H9 (cell line): ENCODE results near the gene PPP2R3A. TPM values are rescaled to one million over a fixed set of nuclear protein-coding genes. Genes with fewer than 3 reads are reported as not detected.

ENCODE experiments used
- DNase-seq: peaks from one replicate; pipeline ENCODE4 v3.0.0-alpha.2; 2017
- H2AFZ ChIP-seq: one replicate; pipeline ENCODE4 v1.6.1; 2013; ENCODE audit warnings: mild to moderate bottlenecking, low read length, control low read depth, moderate library complexity
- H2AK5ac ChIP-seq: 2 replicates; pipeline ENCODE4 v1.6.1; 2013; ENCODE audit warnings: low read length, control low read depth, mixed read lengths; ENCODE audit not compliant: insufficient read length
- H2BK120ac ChIP-seq: one replicate; pipeline ENCODE4 v1.6.1; 2013; ENCODE audit warnings: low read depth, mild to moderate bottlenecking, low read length, control low read depth, inconsistent platforms; ENCODE audit not compliant: poor library complexity, severe bottlenecking
- H2BK12ac ChIP-seq: 2 replicates; pipeline ENCODE4 v1.6.1; 2013; ENCODE audit warnings: low read length, control low read depth, mixed read lengths, low read depth; ENCODE audit not compliant: insufficient read length
- H2BK15ac ChIP-seq: 2 replicates; pipeline ENCODE4 v1.6.1; 2013; ENCODE audit warnings: low read depth, low read length, control low read depth
- H2BK20ac ChIP-seq: one replicate; pipeline ENCODE4 v1.6.1; 2013; ENCODE audit warnings: low read depth, mild to moderate bottlenecking, low read length, control low read depth, inconsistent platforms; ENCODE audit not compliant: poor library complexity, severe bottlenecking
- H2BK5ac ChIP-seq: 2 replicates; pipeline ENCODE4 v1.6.1; 2013; ENCODE audit warnings: low read length, control low read depth, mixed read lengths; ENCODE audit not compliant: insufficient read length
- H3K14ac ChIP-seq: 2 replicates; pipeline ENCODE4 v1.6.1; 2013; ENCODE audit warnings: low read length, control low read depth; ENCODE audit not compliant: insufficient read depth
- H3K18ac ChIP-seq: 2 replicates; pipeline ENCODE4 v1.6.1; 2013; ENCODE audit warnings: low read depth, mild to moderate bottlenecking, mixed read lengths, low read length, control low read depth; ENCODE audit not compliant: insufficient read length
- H3K23ac ChIP-seq: 2 replicates; pipeline ENCODE4 v1.6.1; 2013; ENCODE audit warnings: low read length, control low read depth, mixed read lengths, low read depth; ENCODE audit not compliant: insufficient read length
- H3K23me2 ChIP-seq: 2 replicates; pipeline ENCODE4 v1.6.1; 2013; ENCODE audit warnings: low read depth, mild to moderate bottlenecking, mixed read lengths, low read length, control low read depth; ENCODE audit not compliant: insufficient read length, poor library complexity, severe bottlenecking
- H3K27ac ChIP-seq: 2 replicates; pipeline ENCODE4 v1.5.1; 2013; ENCODE audit warnings: low read length, control low read depth, mixed read lengths, low read depth; ENCODE audit not compliant: insufficient read length
- H3K27me3 ChIP-seq: 2 replicates; pipeline ENCODE4 v1.6.1; 2013; ENCODE audit warnings: low read length, control low read depth, inconsistent platforms; ENCODE audit not compliant: insufficient read depth
- H3K4ac ChIP-seq: 2 replicates; pipeline ENCODE4 v1.6.1; 2013; ENCODE audit warnings: low read depth, mild to moderate bottlenecking, control low read depth, inconsistent platforms, low read length, moderate library complexity
- H3K4me1 ChIP-seq: 2 replicates; pipeline ENCODE4 v1.6.1; 2013; ENCODE audit warnings: low read length, control low read depth, inconsistent platforms; ENCODE audit not compliant: insufficient read depth
- H3K4me2 ChIP-seq: 2 replicates; pipeline ENCODE4 v1.6.1; 2013; ENCODE audit warnings: low read length, control low read depth, mixed read lengths; ENCODE audit not compliant: insufficient read length, insufficient read depth
- H3K56ac ChIP-seq: 2 replicates; pipeline ENCODE4 v1.6.1; 2013; ENCODE audit warnings: low read depth, mild to moderate bottlenecking, mixed read lengths, low read length, control low read depth; ENCODE audit not compliant: insufficient read length
- H3K79me1 ChIP-seq: 2 replicates; pipeline ENCODE4 v1.6.1; 2013; ENCODE audit warnings: low read depth, mild to moderate bottlenecking, moderate library complexity, low read length, control low read depth, inconsistent platforms; ENCODE audit not compliant: insufficient read depth, poor library complexity, severe bottlenecking
- H3K79me2 ChIP-seq: 2 replicates; pipeline ENCODE4 v1.6.1; 2013; ENCODE audit warnings: low read length, control low read depth, inconsistent platforms; ENCODE audit not compliant: insufficient read depth
- H3K9ac ChIP-seq: 2 replicates; pipeline ENCODE4 v1.6.1; 2013; ENCODE audit warnings: low read length, control low read depth, mixed read lengths; ENCODE audit not compliant: insufficient read length; ENCODE audit errors: extremely low read depth
- H3K9me3 ChIP-seq: one replicate; pipeline ENCODE4 v1.6.1; 2013; ENCODE audit warnings: low read depth, low read length, inconsistent platforms; ENCODE audit not compliant: control insufficient read depth
- H3T11ph ChIP-seq: one replicate; pipeline ENCODE4 v1.6.1; 2013; ENCODE audit warnings: mild to moderate bottlenecking, low read length, control low read depth, inconsistent platforms
- H4K20me1 ChIP-seq: one replicate; pipeline ENCODE4 v1.6.1; 2013; ENCODE audit not compliant: control insufficient read depth, insufficient read length, insufficient read depth
- H4K5ac ChIP-seq: 2 replicates; pipeline ENCODE4 v1.6.1; 2013; ENCODE audit warnings: low read depth, mild to moderate bottlenecking, mixed read lengths, low read length, control low read depth; ENCODE audit not compliant: insufficient read length
- H4K8ac ChIP-seq: replicated peaks from 2 replicates; pipeline ENCODE4 v1.6.1; 2013; ENCODE audit warnings: low read length, control low read depth, mixed read lengths, low read depth; ENCODE audit not compliant: insufficient read length
- H4K91ac ChIP-seq: 2 replicates; pipeline ENCODE4 v1.6.1; 2013; ENCODE audit warnings: low read depth, mild to moderate bottlenecking, moderate library complexity, mixed read lengths, low read length, control low read depth; ENCODE audit not compliant: insufficient read length
- H3K27ac Mint-ChIP-seq, 3 experiments: 2 replicates in 2 of 3; 3 replicates in 1 of 3; pipeline ENCODE4 v1.8.0; 2020 to 2021; ENCODE audit warnings: mixed read lengths in 3 of 3, mild to moderate bottlenecking in 1 of 3, moderate library complexity in 1 of 3
- H3K27me3 Mint-ChIP-seq: 2 replicates; pipeline ENCODE4 v1.8.0; 2021; ENCODE audit warnings: low read depth, mild to moderate bottlenecking, moderate library complexity, mixed read lengths
- H3K36me3 Mint-ChIP-seq, 3 experiments: 2 replicates in 2 of 3; 3 replicates in 1 of 3; pipeline ENCODE4 v1.8.0; 2020 to 2021; ENCODE audit warnings: low read depth in 3 of 3, mixed read lengths in 3 of 3; ENCODE audit not compliant: insufficient read depth in 1 of 3
- H3K4me1 Mint-ChIP-seq, 2 experiments: 2 replicates each; pipeline ENCODE4 v1.8.0; 2020; ENCODE audit warnings: mixed read lengths in 2 of 2
- H3K4me3 Mint-ChIP-seq, 2 experiments: 2 replicates in 1 of 2; 3 replicates in 1 of 2; pipeline ENCODE4 v1.8.0; 2020 to 2021; ENCODE audit warnings: mild to moderate bottlenecking in 2 of 2, mixed read lengths in 2 of 2, moderate library complexity in 1 of 2
- H3K9me3 Mint-ChIP-seq, 2 experiments: 2 replicates in 1 of 2; 3 replicates in 1 of 2; pipeline ENCODE4 v1.8.0; 2020; ENCODE audit warnings: mild to moderate bottlenecking in 2 of 2, mixed read lengths in 2 of 2, moderate library complexity in 1 of 2
- WGBS: extraction: QIAGEN DNeasy Blood & Tissue Kit; methylation state at CpG from one replicate; pipeline ENCODE4 v1.1.7; 2013; ENCODE audit warnings: missing lambda C conversion rate, low lambda C conversion rate, mixed read lengths; ENCODE audit not compliant: insufficient read length; ENCODE audit errors: extremely low coverage; 5-methylcytosine and 5-hydroxymethylcytosine counted together
- total RNA-seq: library from RNA; stranded (reverse); gene quantifications from 2 replicates; pipeline ENCODE4 v1.2.1, GENCODE V29; 2021
- TF ChIP-seq, protein P1 (sequence below): fragments of 200-600 bp; sonication (generic); conservative IDR thresholded peaks from 3 replicates; pipeline ENCODE4 v1.8.0; 2021; ENCODE audit warnings: antibody characterized with exemption, mild to moderate bottlenecking

The PPP2R3A gene
- total RNA-seq, 1 experiment from 2014 or later: 12.4 TPM

DNA sequence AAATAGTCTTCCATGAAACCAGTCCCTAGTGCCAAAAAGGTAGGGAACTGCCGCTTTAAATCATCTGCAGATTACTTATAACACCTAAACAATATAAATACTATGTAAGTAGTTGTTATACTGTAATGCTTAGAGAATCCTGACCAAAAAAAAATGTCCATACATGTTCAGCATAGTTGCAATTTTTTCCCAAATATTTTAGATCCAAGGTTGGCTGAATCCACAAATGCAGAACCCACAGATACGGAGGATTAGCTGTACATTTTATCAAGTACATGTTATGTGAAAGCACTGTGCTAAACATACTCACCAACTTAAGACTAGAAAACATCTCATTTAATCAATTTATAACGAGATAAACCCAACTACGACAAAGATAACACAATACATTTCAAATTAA lies 221.3 kb downstream of the PPP2R3A start:
- no peak overlapping the region for H3K56ac ChIP-seq
- no peak overlapping the region for H3K4me3 Mint-ChIP-seq
- H3K23me2 ChIP-seq: no peaks in the 10 kb centered on the region
- no peak overlapping the region for H3K4ac ChIP-seq
- TF ChIP-seq, protein P1, sequence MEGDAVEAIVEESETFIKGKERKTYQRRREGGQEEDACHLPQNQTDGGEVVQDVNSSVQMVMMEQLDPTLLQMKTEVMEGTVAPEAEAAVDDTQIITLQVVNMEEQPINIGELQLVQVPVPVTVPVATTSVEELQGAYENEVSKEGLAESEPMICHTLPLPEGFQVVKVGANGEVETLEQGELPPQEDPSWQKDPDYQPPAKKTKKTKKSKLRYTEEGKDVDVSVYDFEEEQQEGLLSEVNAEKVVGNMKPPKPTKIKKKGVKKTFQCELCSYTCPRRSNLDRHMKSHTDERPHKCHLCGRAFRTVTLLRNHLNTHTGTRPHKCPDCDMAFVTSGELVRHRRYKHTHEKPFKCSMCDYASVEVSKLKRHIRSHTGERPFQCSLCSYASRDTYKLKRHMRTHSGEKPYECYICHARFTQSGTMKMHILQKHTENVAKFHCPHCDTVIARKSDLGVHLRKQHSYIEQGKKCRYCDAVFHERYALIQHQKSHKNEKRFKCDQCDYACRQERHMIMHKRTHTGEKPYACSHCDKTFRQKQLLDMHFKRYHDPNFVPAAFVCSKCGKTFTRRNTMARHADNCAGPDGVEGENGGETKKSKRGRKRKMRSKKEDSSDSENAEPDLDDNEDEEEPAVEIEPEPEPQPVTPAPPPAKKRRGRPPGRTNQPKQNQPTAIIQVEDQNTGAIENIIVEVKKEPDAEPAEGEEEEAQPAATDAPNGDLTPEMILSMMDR: no peak
- H2AFZ ChIP-seq: no peak overlapping the region
- no peak overlapping the region for H2BK5ac ChIP-seq
- H4K20me1 ChIP-seq: no peaks in the 10 kb centered on the region
- no peak overlapping the region for H2BK120ac ChIP-seq
- no peak overlapping the region for H4K91ac ChIP-seq
- H4K8ac ChIP-seq: no peak overlapping the region
- no peak overlapping the region for H3T11ph ChIP-seq
- H3K4me1 Mint-ChIP-seq: peaks cover 43 to 47% of the 10 kb centered on the region in 2 experiments
- no peaks in the 10 kb centered on the region for H3K9me3 Mint-ChIP-seq
- no peak overlapping the region for H3K4me2 ChIP-seq
- DNase-seq: no peak
- H3K79me1 ChIP-seq: peaks cover 6% of the 10 kb centered on the region
- H3K27ac ChIP-seq: no peak overlapping the region
- no peaks in the 10 kb centered on the region for H3K27me3 Mint-ChIP-seq
- no peak overlapping the region for H2BK20ac ChIP-seq
- no peak overlapping the region for H2AK5ac ChIP-seq
- no CpG with 5 or more reads among the region's 4 CpGs for WGBS
- H3K27ac Mint-ChIP-seq: no peak overlapping the region
- no peaks in the 10 kb centered on the region for H3K9me3 ChIP-seq
- H3K18ac ChIP-seq: no peak overlapping the region
- H3K9ac ChIP-seq: no peak overlapping the region
- no peak overlapping the region for H2BK12ac ChIP-seq
- no peak overlapping the region for H3K14ac ChIP-seq
- H2BK15ac ChIP-seq: no peak overlapping the region
- no peaks in the 10 kb centered on the region for H3K27me3 ChIP-seq
- peaks cover 2 to 8% (median 4%) of the 10 kb centered on the region in 3 experiments; a peak in 5 of 7 replicates for H3K36me3 Mint-ChIP-seq
- no peaks in the 10 kb centered on the region; the same call in 1 of the 2 replicates for H3K4me1 ChIP-seq
- peaks cover 69% of the 10 kb centered on the region for H3K79me2 ChIP-seq
- no peak overlapping the region for H4K5ac ChIP-seq
- no peak overlapping the region for H3K23ac ChIP-seq
